ENCODE results near the gene ACTL8. TPM values are rescaled to one million over a fixed set of nuclear protein-coding genes. Genes with fewer than 3 reads are reported as not detected.

The ACTL8 gene
- total and polyA plus RNA-seq, 7 experiments from 2014 or later, result not detected

DNA sequence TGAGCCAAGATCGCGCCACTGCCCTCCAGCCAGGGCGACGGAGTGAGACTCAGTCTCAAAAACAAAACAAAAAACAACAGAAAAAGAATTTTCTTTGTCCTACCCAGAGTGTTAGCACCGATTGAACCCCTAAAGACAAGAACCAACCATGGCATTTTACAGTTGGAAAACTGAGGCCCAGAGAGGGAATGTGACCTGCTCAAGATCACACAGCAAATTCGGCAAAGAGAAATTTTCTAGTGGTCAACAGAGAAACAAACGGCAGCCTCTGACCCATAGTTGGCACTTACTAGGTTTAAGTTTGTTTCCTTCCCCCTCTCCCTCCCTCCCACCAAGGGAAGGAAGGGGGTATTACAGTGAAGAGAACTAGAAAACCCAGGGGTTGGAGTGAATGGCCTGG, 20.5 kb upstream of the ACTL8 start:
- no peaks in the 10 kb centered on the region for H3K4me1 Mint-ChIP-seq
- no peak overlapping the region for H3K4me3 Mint-ChIP-seq
- ATAC-seq (no peak), DNase-seq (no peak)
- no peak overlapping the region for H3K4me3 ChIP-seq (ENCODE audit: low read length)
- no peaks in the 10 kb centered on the region for H3K27me3 ChIP-seq (ENCODE audit: control insufficient read depth in 2 of 2, insufficient read depth in 2 of 2, low read length in 2 of 2)
- H3K27ac ChIP-seq (ENCODE audit: low read depth, low read length), result no peak overlapping the region
- intact Hi-C loops (cut with micrococcal nuclease), result no loop called here
- POLR2A ChIA-PET, result no interaction called here
- H3K36me3 Mint-ChIP-seq, result no peaks in the 10 kb centered on the region
- no peak overlapping the region for H3K27ac Mint-ChIP-seq
- no peaks in the 10 kb centered on the region for H3K4me1 ChIP-seq (ENCODE audit: control insufficient read depth in 2 of 2, insufficient read depth in 2 of 2, low read length in 2 of 2)
- H3K9me3 Mint-ChIP-seq, result peaks cover 0 to 4% (median 0%) of the 10 kb centered on the region in 11 donors
- CTCF ChIA-PET, result interaction anchor here (0.6 kb wide), 1 partner anchor 244 kb away, joined by 3 read pairs; no protein-coding TSS in a partner anchor
- H3K27me3 Mint-ChIP-seq, result peaks cover 0 to 6% (median 4%) of the 10 kb centered on the region in 5 donors
- H3K36me3 ChIP-seq (ENCODE audit: control insufficient read depth in 2 of 3, insufficient read depth in 3 of 3, low read length in 3 of 3), result no peaks in the 10 kb centered on the region
- no peaks in the 10 kb centered on the region for H3K9me3 ChIP-seq (ENCODE audit: control insufficient read depth in 2 of 3, low read length in 3 of 3)

DNA sequence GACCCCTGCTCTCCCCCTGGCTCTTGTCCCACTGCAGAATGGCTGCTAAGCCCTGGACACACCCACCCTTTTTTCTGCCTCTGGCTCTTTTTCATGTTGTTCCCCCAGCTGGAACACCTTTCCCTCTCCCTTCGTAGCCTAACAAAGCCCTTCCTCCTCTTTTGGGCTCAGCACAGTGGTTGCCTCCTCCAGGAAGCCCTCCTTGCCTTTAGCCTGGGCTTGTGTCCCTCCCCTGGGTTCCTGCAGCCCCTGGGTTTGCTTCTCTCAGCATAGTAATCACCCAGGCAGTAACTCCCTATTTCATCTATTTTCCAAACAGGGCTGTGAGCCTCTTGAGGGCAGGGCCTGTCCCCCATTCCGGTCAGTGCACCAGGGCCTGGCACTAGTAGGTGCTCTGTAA, 19.8 kb upstream of the ACTL8 start:
- Mint-ChIP-seq H3K27ac (peak overlapping the region in 1 of 9 donors; percentile 5), H3K27me3 (peaks cover 0 to 7% (median 6%) of the 10 kb centered on the region in 5 donors), H3K36me3 (no peaks in the 10 kb centered on the region), H3K4me1 (no peaks in the 10 kb centered on the region), H3K4me3 (no peak overlapping the region), H3K9me3 (peaks cover 0 to 4% (median 0%) of the 10 kb centered on the region in 11 donors)
- ChIA-PET CTCF (no interaction called here), POLR2A (no interaction called here)
- intact Hi-C loops (cut with micrococcal nuclease), result no loop called here
- H3K4me1 ChIP-seq (ENCODE audit: control insufficient read depth in 2 of 2, insufficient read depth in 2 of 2, low read length in 2 of 2), result no peaks in the 10 kb centered on the region
- no peak overlapping the region for H3K4me3 ChIP-seq (ENCODE audit: low read length)
- no peaks in the 10 kb centered on the region for H3K9me3 ChIP-seq (ENCODE audit: control insufficient read depth in 2 of 3, low read length in 3 of 3)
- H3K27me3 ChIP-seq (ENCODE audit: control insufficient read depth in 2 of 2, insufficient read depth in 2 of 2, low read length in 2 of 2), result no peaks in the 10 kb centered on the region
- H3K27ac ChIP-seq (ENCODE audit: low read depth, low read length), result no peak overlapping the region
- no peak for ATAC-seq
- H3K36me3 ChIP-seq (ENCODE audit: control insufficient read depth in 2 of 3, insufficient read depth in 3 of 3, low read length in 3 of 3), result no peaks in the 10 kb centered on the region
- no peak for DNase-seq

DNA sequence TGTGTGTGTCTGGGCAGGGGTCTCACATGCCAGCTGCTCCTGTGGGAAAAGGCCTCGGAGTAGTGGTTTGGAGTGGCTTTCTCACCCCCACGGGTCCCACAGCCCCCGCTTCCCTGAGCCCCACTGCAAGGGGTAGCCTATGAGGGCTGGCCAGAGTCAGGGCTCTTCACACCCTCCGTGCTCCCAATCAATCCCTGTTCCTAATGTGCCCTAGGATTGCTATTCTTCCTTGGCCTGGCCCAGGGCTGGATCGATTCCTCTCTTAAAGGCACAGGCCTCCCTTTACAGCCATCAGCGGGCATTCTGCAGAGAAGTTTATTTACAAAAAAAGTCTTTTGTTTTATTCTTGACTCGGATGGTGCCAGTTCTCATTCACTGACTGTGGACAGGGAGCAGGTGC, 19.3 kb upstream of the ACTL8 start:
- ATAC-seq (no peak), DNase-seq (no peak)
- Histone ChIP-seq H3K4me1 (ENCODE audit: control insufficient read depth in 2 of 2, insufficient read depth in 2 of 2, low read length in 2 of 2) (no peaks in the 10 kb centered on the region), H3K36me3 (ENCODE audit: control insufficient read depth in 2 of 3, insufficient read depth in 3 of 3, low read length in 3 of 3) (no peaks in the 10 kb centered on the region), H3K27me3 (ENCODE audit: control insufficient read depth in 2 of 2, insufficient read depth in 2 of 2, low read length in 2 of 2) (no peaks in the 10 kb centered on the region), H3K27ac (ENCODE audit: low read depth, low read length) (no peak overlapping the region), H3K9me3 (ENCODE audit: control insufficient read depth in 2 of 3, low read length in 3 of 3) (no peaks in the 10 kb centered on the region), H3K4me3 (ENCODE audit: low read length) (no peak overlapping the region)
- Mint-ChIP-seq H3K36me3 (no peaks in the 10 kb centered on the region), H3K4me1 (no peaks in the 10 kb centered on the region), H3K9me3 (peaks cover 0 to 2% (median 0%) of the 10 kb centered on the region in 11 donors), H3K27me3 (peaks cover 0 to 12% (median 8%) of the 10 kb centered on the region in 5 donors), H3K4me3 (no peak overlapping the region), H3K27ac (no peak overlapping the region)
- POLR2A ChIA-PET, result no interaction called here
- CTCF ChIA-PET, result no interaction called here
- intact Hi-C loops (cut with micrococcal nuclease), result no loop called here

DNA sequence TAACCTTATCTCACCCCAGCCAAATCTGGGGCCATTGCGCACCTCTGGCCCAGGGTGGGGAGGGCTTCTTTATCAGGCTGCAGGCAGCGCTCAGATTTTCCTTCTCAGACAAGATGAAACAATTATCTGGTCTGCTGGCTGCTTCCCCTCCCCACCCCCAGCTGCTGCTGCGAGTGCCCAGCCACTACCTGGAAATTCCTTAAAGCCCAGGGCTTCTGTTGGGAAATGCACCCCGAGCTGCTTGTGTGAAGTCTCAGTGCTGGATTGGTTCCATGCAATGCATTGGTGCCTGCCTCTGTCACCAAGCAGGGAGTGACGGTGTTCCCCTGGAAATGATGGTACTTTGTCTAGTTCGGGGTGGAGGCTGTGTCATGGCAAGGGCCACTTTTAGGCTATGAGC, 18.5 kb upstream of the ACTL8 start:
- peaks cover 0 to 16% (median 13%) of the 10 kb centered on the region in 5 donors for H3K27me3 Mint-ChIP-seq
- Histone ChIP-seq H3K27me3 (ENCODE audit: control insufficient read depth in 2 of 2, insufficient read depth in 2 of 2, low read length in 2 of 2) (no peaks in the 10 kb centered on the region), H3K4me1 (ENCODE audit: control insufficient read depth in 2 of 2, insufficient read depth in 2 of 2, low read length in 2 of 2) (no peaks in the 10 kb centered on the region), H3K27ac (ENCODE audit: low read depth, low read length) (no peak overlapping the region), H3K4me3 (ENCODE audit: low read length) (no peak overlapping the region), H3K9me3 (ENCODE audit: control insufficient read depth in 2 of 3, low read length in 3 of 3) (no peaks in the 10 kb centered on the region), H3K36me3 (ENCODE audit: control insufficient read depth in 2 of 3, insufficient read depth in 3 of 3, low read length in 3 of 3) (no peaks in the 10 kb centered on the region)
- DNase-seq, result no peak
- H3K27ac Mint-ChIP-seq, result no peak overlapping the region
- ChIA-PET CTCF (no interaction called here), POLR2A (no interaction called here)
- peaks cover 0 to 2% (median 0%) of the 10 kb centered on the region in 11 donors for H3K9me3 Mint-ChIP-seq
- H3K4me1 Mint-ChIP-seq, result no peaks in the 10 kb centered on the region
- intact Hi-C loops (cut with micrococcal nuclease), result no loop called here
- H3K36me3 Mint-ChIP-seq, result no peaks in the 10 kb centered on the region
- ATAC-seq, result no peak
- H3K4me3 Mint-ChIP-seq, result no peak overlapping the region

DNA sequence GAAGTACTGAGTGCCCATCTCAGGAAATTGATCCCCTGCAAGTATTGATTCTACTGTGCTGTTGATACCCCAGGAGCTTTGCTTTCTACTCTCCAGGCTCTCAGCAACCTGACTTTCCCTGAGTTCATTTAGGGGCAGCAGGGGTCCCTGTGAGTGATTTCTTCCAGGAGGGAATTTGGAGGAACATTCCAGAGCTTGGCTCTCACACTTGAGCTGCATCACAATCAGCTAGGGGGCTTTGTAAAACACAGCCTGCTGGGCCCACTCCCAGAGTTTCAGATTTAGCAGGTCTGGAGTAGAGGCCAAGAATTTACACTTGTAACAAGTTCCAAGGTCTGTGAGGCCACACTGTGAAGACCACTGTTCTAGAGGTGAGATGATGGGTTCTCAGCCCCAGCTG, 16.1 kb upstream of the ACTL8 start:
- Mint-ChIP-seq H3K4me1 (no peaks in the 10 kb centered on the region), H3K27me3 (peaks cover 0 to 26% (median 15%) of the 10 kb centered on the region in 5 donors), H3K9me3 (peaks cover 0 to 2% (median 0%) of the 10 kb centered on the region in 11 donors), H3K27ac (no peak overlapping the region), H3K4me3 (no peak overlapping the region), H3K36me3 (no peaks in the 10 kb centered on the region)
- CTCF ChIA-PET, result no interaction called here
- no peak overlapping the region for H3K4me3 ChIP-seq (ENCODE audit: low read length)
- H3K27ac ChIP-seq (ENCODE audit: low read depth, low read length), result no peak overlapping the region
- intact Hi-C loops (cut with micrococcal nuclease), result no loop called here
- DNase-seq (no peak), ATAC-seq (no peak)
- POLR2A ChIA-PET, result no interaction called here
- no peaks in the 10 kb centered on the region for H3K36me3 ChIP-seq (ENCODE audit: control insufficient read depth in 2 of 3, insufficient read depth in 3 of 3, low read length in 3 of 3)
- H3K9me3 ChIP-seq (ENCODE audit: control insufficient read depth in 2 of 3, low read length in 3 of 3), result no peaks in the 10 kb centered on the region
- no peaks in the 10 kb centered on the region for H3K4me1 ChIP-seq (ENCODE audit: control insufficient read depth in 2 of 2, insufficient read depth in 2 of 2, low read length in 2 of 2)
- no peaks in the 10 kb centered on the region for H3K27me3 ChIP-seq (ENCODE audit: control insufficient read depth in 2 of 2, insufficient read depth in 2 of 2, low read length in 2 of 2)

DNA sequence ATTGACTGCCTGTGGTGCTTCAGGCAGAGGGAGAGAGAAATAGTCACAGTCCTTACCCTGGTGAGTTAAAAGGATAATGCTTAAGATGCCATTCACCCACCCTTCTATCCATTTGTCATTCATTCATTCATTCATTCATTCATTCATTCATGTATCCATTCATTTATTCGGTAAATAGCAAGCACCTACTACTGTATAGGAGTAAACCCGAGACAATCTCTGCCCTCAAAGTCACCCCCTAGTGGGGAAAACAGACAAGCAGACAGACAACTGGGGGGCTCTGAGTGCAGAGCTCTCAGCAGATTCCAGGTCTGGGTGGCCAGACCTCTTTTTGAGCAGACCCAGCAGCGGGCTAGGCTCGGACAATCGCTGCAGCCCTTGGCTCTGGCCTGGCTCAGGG, 14.1 kb upstream of the ACTL8 start:
- H3K27me3 ChIP-seq (ENCODE audit: control insufficient read depth in 2 of 2, insufficient read depth in 2 of 2, low read length in 2 of 2), result no peaks in the 10 kb centered on the region
- H3K4me3 ChIP-seq (ENCODE audit: low read length), result no peak overlapping the region
- intact Hi-C loops (cut with micrococcal nuclease), result no loop called here
- peaks cover 0 to 2% (median 0%) of the 10 kb centered on the region in 11 donors for H3K9me3 Mint-ChIP-seq
- no peak for DNase-seq
- ChIA-PET POLR2A (no interaction called here), CTCF (no interaction called here)
- no peak overlapping the region for H3K27ac Mint-ChIP-seq
- H3K27ac ChIP-seq (ENCODE audit: low read depth, low read length), result no peak overlapping the region
- H3K9me3 ChIP-seq (ENCODE audit: control insufficient read depth in 2 of 3, low read length in 3 of 3), result no peaks in the 10 kb centered on the region
- H3K36me3 ChIP-seq (ENCODE audit: control insufficient read depth in 2 of 3, insufficient read depth in 3 of 3, low read length in 3 of 3), result no peaks in the 10 kb centered on the region
- no peak overlapping the region for H3K4me3 Mint-ChIP-seq
- H3K36me3 Mint-ChIP-seq, result no peaks in the 10 kb centered on the region
- no peaks in the 10 kb centered on the region for H3K4me1 ChIP-seq (ENCODE audit: control insufficient read depth in 2 of 2, insufficient read depth in 2 of 2, low read length in 2 of 2)
- H3K4me1 Mint-ChIP-seq, result no peaks in the 10 kb centered on the region
- H3K27me3 Mint-ChIP-seq, result peaks cover 0 to 28% (median 19%) of the 10 kb centered on the region in 5 donors
- ATAC-seq, result no peak

DNA sequence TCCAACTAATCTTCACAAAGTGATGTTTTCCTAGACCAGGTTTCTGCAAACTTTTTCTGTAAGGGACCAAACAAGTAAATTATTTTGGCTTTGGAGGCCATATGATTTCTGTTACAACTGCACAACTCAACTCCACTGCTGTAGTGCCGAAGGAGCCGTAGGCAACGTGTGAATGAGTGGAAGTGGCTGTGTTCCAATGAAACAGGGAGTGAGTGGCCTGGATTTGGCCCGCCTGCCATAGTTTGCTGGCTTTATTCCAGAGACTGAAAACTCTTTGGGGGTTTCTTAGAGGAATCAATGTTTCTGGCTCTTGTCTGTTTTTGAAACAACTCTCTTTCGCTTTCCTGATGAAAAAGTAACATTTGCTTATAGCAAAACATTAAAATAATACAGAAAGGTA, 12.6 kb upstream of the ACTL8 start:
- no peaks in the 10 kb centered on the region for H3K36me3 Mint-ChIP-seq
- POLR2A ChIA-PET, result no interaction called here
- H3K4me1 ChIP-seq (ENCODE audit: control insufficient read depth in 2 of 2, insufficient read depth in 2 of 2, low read length in 2 of 2), result no peaks in the 10 kb centered on the region

More for the DNA sequence above, 12.6 kb upstream of the ACTL8 start:
- intact Hi-C loops (cut with micrococcal nuclease), result no loop called here
- no peaks in the 10 kb centered on the region for H3K36me3 ChIP-seq (ENCODE audit: control insufficient read depth in 2 of 3, insufficient read depth in 3 of 3, low read length in 3 of 3)
- ATAC-seq (no peak), DNase-seq (no peak)
- peaks cover 0 to 4% (median 0%) of the 10 kb centered on the region in 11 donors for H3K9me3 Mint-ChIP-seq
- no peaks in the 10 kb centered on the region for H3K9me3 ChIP-seq (ENCODE audit: control insufficient read depth in 2 of 3, low read length in 3 of 3)
- peaks cover 0 to 27% (median 19%) of the 10 kb centered on the region in 5 donors for H3K27me3 Mint-ChIP-seq
- no peak overlapping the region for H3K27ac ChIP-seq (ENCODE audit: low read depth, low read length)
- no peaks in the 10 kb centered on the region for H3K27me3 ChIP-seq (ENCODE audit: control insufficient read depth in 2 of 2, insufficient read depth in 2 of 2, low read length in 2 of 2)
- H3K4me1 Mint-ChIP-seq, result no peaks in the 10 kb centered on the region
- no peak overlapping the region for H3K27ac Mint-ChIP-seq
- no peak overlapping the region for H3K4me3 Mint-ChIP-seq
- H3K4me3 ChIP-seq (ENCODE audit: low read length), result no peak overlapping the region
- CTCF ChIA-PET, result no interaction called here

Measured in naive thymus-derived CD4-positive, alpha-beta T cell (primary cell).